A549 (cell line): Measurements from ENCODE around the gene PXDN. TPM values are rescaled to one million over a fixed set of nuclear protein-coding genes. Genes with fewer than 3 reads are reported as not detected.
"Not testable (repeated sequence)": the region's sequence is repeated elsewhere in the genome, so short reads cannot be mapped to it uniquely, and the experiment has no call there.

Experiments used
- ATAC-seq, 2 experiments: fragments of 200-7000 bp in 1 of 2; fragments of >200 bp in 1 of 2; cut with Nextera tagmentation in 1 of 2; cut with Tn5 transposase in 1 of 2; 3 replicates each; pipeline versions ENCODE4 v1.8.0 to v1.9.1; 2018 to 2020; ENCODE audit warnings: mild to moderate bottlenecking in 1 of 2, moderate library complexity in 1 of 2
- CTCF ChIA-PET: fragments of 300-600 bp; sonication (Branson Sonifier 250); formaldehyde crosslinking; extraction: SDS; loops from one replicate; lab custom pipeline; 2021; ENCODE audit warnings: antibody characterized with exemption, inconsistent platforms; lab: Yijun Ruan, JAX
- POLR2A ChIA-PET: fragments of 350-600 bp; formaldehyde crosslinking; extraction: SDS; loops from one replicate; lab custom pipeline; 2021; ENCODE audit warnings: antibody characterized with exemption, inconsistent platforms; lab: Yijun Ruan, JAX
- DNase-seq, 2 experiments: peaks; one replicate each; pipeline versions ENCODE4 v3.0.0 to v3.0.0-alpha.2; 2011 to 2016; ENCODE audit warnings: low read depth in 1 of 2, low spot score in 1 of 2
- FAIRE-seq: peaks from 2 replicates; lab custom pipeline; 2011; peaks lifted over from hg19 to GRCh38; lab: Jason Lieb, UNC
- H3K27ac ChIP-seq, 2 experiments: fragments of >200 bp; sonication (Bioruptor Twin); formaldehyde crosslinking; 3 replicates each; pipeline ENCODE4 v1.5.1; 2016 to 2017
- H3K4me1 ChIP-seq: fragments of >200 bp; sonication (Bioruptor Twin); formaldehyde crosslinking; 3 replicates; pipeline ENCODE4 v1.6.1; 2016
- H3K4me2 ChIP-seq: fragments of >200 bp; sonication (Bioruptor Twin); formaldehyde crosslinking; 3 replicates; pipeline ENCODE4 v1.6.1; 2016
- H3K4me3 ChIP-seq: fragments of >200 bp; sonication (Bioruptor Twin); formaldehyde crosslinking; 3 replicates; pipeline ENCODE4 v1.5.1; 2016
- H3K9me3 ChIP-seq: fragments of >200 bp; sonication (Bioruptor Twin); formaldehyde crosslinking; 3 replicates; pipeline ENCODE4 v1.6.1; 2016
- ATOH8 ChIP-seq: fragments of 250-450 bp; sonication (Bioruptor Pico); IDR thresholded peaks from 2 replicates; pipeline ENCODE4 v1.5.0; 2020; ENCODE audit warnings: low read depth, mild to moderate bottlenecking, moderate library complexity
- BHLHE40 ChIP-seq: IDR thresholded peaks from 2 replicates; pipeline ENCODE4 v1.6.1; 2012; ENCODE audit warnings: low read depth, low read length, inconsistent platforms
- CBX2 ChIP-seq: fragments of 200-600 bp; sonication (generic); IDR thresholded peaks from 2 replicates; pipeline ENCODE4 v1.6.1; 2016; ENCODE audit warnings: low read depth, mild to moderate bottlenecking, borderline replicate concordance
- CEBPB ChIP-seq, 2 experiments: fragments of >200 bp in 1 of 2; sonication (Bioruptor Twin) in 1 of 2; formaldehyde crosslinking in 1 of 2; IDR thresholded peaks; 2 replicates each; pipeline ENCODE4 v1.6.1; 2012 to 2016
- CTCF ChIP-seq: fragments of >200 bp; sonication (Bioruptor Twin); formaldehyde crosslinking; IDR thresholded peaks from 3 replicates; pipeline ENCODE4 v1.5.1; 2016
- EHF ChIP-seq: fragments of 250-450 bp; sonication (Bioruptor Pico); IDR thresholded peaks from 2 replicates; pipeline ENCODE4 v1.5.0; 2020; ENCODE audit warnings: mild to moderate bottlenecking
- EP300 ChIP-seq, 2 experiments: fragments of >200 bp; sonication (Bioruptor Twin); formaldehyde crosslinking; IDR thresholded peaks; 2 replicates in 1 of 2; 3 replicates in 1 of 2; pipeline ENCODE4 v1.6.1; 2016 to 2017
- ESRRA ChIP-seq: fragments of 150-350 bp; IDR thresholded peaks from 2 replicates; pipeline ENCODE4 v1.6.1; 2014; ENCODE audit warnings: mild to moderate bottlenecking, low read length, borderline replicate concordance
- FOSB ChIP-seq: fragments of 250-450 bp; sonication (Bioruptor Pico); IDR thresholded peaks from 2 replicates; pipeline ENCODE4 v1.5.0; 2020; ENCODE audit warnings: mild to moderate bottlenecking, moderate library complexity
- FOXS1 ChIP-seq: fragments of 250-450 bp; sonication (Bioruptor Pico); IDR thresholded peaks from 2 replicates; pipeline ENCODE4 v1.5.0; 2020; ENCODE audit warnings: mild to moderate bottlenecking, moderate library complexity
- GATA3 ChIP-seq: IDR thresholded peaks from 2 replicates; pipeline ENCODE4 v1.6.1; 2012; ENCODE audit warnings: borderline replicate concordance
- HOXA7 ChIP-seq: fragments of 250-450 bp; sonication (Bioruptor Pico); IDR thresholded peaks from 2 replicates; pipeline ENCODE4 v1.5.0; 2020; ENCODE audit warnings: mild to moderate bottlenecking, moderate library complexity
- JUNB ChIP-seq: fragments of >200 bp; sonication (Bioruptor Twin); formaldehyde crosslinking; IDR thresholded peaks from 2 replicates; pipeline ENCODE4 v1.6.1; 2016
- MAFK ChIP-seq: fragments of 450-650 bp; IDR thresholded peaks from 2 replicates; pipeline ENCODE4 v1.6.1; 2014; ENCODE audit not compliant: partially characterized antibody
- MAX ChIP-seq: IDR thresholded peaks from 2 replicates; pipeline ENCODE4 v1.6.1; 2012
- NPAS2 ChIP-seq: fragments of 250-450 bp; sonication (Bioruptor Pico); IDR thresholded peaks from 2 replicates; pipeline ENCODE4 v1.8.0; 2022; ENCODE audit warnings: mild to moderate bottlenecking, moderate library complexity, borderline replicate concordance
- POLR2A ChIP-seq: IDR thresholded peaks from 2 replicates; pipeline ENCODE4 v1.6.1; 2012; ENCODE audit warnings: mild to moderate bottlenecking, low read length
- RARB ChIP-seq: fragments of 250-450 bp; sonication (Bioruptor Pico); IDR thresholded peaks from 2 replicates; pipeline ENCODE4 v1.8.0; 2021; ENCODE audit warnings: mild to moderate bottlenecking, moderate library complexity
- RNF2 ChIP-seq: fragments of 200-600 bp; sonication (generic); IDR thresholded peaks from 2 replicates; pipeline ENCODE4 v1.6.1; 2016; ENCODE audit warnings: low read depth, mild to moderate bottlenecking, antibody characterized with exemption, moderate library complexity, borderline replicate concordance
- SREBF2 ChIP-seq: fragments of 450-650 bp; IDR thresholded peaks from 2 replicates; pipeline ENCODE4 v1.6.1; 2014; ENCODE audit warnings: mild to moderate bottlenecking, moderate library complexity
- TFCP2L1 ChIP-seq: fragments of 250-450 bp; sonication (Bioruptor Pico); IDR thresholded peaks from 2 replicates; pipeline ENCODE4 v1.5.0; 2021; ENCODE audit warnings: mild to moderate bottlenecking
- TP53 ChIP-seq: fragments of 250-450 bp; sonication (Bioruptor Pico); IDR thresholded peaks from 2 replicates; pipeline ENCODE4 v1.5.0; 2021; ENCODE audit warnings: mild to moderate bottlenecking, moderate library complexity
- ZC3H11A ChIP-seq: fragments of 450-650 bp; IDR thresholded peaks from 2 replicates; pipeline ENCODE4 v1.6.1; 2014; ENCODE audit warnings: antibody characterized with exemption, mild to moderate bottlenecking
- ZFP36 ChIP-seq: fragments of 450-650 bp; IDR thresholded peaks from 2 replicates; pipeline ENCODE4 v1.6.1; 2014; ENCODE audit warnings: borderline replicate concordance; ENCODE audit not compliant: partially characterized antibody
- WGBS: methylation state at CpG from one replicate; pipeline ENCODE4 v1.1.6; 2017; ENCODE audit errors: missing lambda C conversion rate; 5-methylcytosine and 5-hydroxymethylcytosine counted together
- polyA plus RNA-seq, 4 experiments: library from polyadenylated mRNA; depleted of rRNA in 3 of 4; stranded (reverse); fragments of >200 nt; fragmentation: RNase III in 1 of 4; extraction: RNeasy Plus Mini Kit Qiagen cat#74134 plus additional on column Dnase treatment in 1 of 4; gene quantifications; 2 replicates in 3 of 4; 3 replicates in 1 of 4; pipeline ENCODE4 v1.2.3, GENCODE V29; 2011 to 2017

Gene PXDN
- polyA plus RNA-seq, 2 of the 4 experiments (the other 2 are of a cell fraction) = 3.7 to 7.3 TPM

GRCh38 chr2:1701020-1701419 is 43.3 kb downstream of the PXDN start:
- ATAC-seq (no peak), DNase-seq (no peak), FAIRE-seq (no peak)
- Histone ChIP-seq H3K4me3 (no peak overlapping the region), H3K27ac (no peak overlapping the region), H3K4me1 (no peaks in the 10 kb centered on the region), H3K9me3 (peaks cover 3% of the 10 kb centered on the region; the same call in 1 of the 3 replicates), H3K4me2 (no peak overlapping the region)
- ChIA-PET CTCF (interaction anchor here (1.1 kb wide), 1 partner anchor 50 kb away, joined by 3 read pairs; no protein-coding TSS in a partner anchor), POLR2A (no interaction called here)
- TF ChIP-seq POLR2A (no peak), CTCF (no peak), GATA3 (no peak), EP300 (IDR thresholded peaks at IDR 0.05) (no peak), MAFK (no peak), ZC3H11A (no peak), ZFP36 (no peak), TFCP2L1 (no peak)
- 57% methylated on average over 9 of the region's 9 CpGs for WGBS

GRCh38 chr2:1700427-1700826 is 43.9 kb downstream of the PXDN start:
- H3K27ac ChIP-seq, POLR2A ChIA-PET, H3K4me3 ChIP-seq, ATAC-seq, FAIRE-seq, H3K4me1 ChIP-seq, H3K9me3 ChIP-seq, H3K4me2 ChIP-seq, DNase-seq: not testable (repeated sequence)
- CTCF ChIA-PET = interaction anchor here (0.6 to 1.1 kb wide), 2 partner anchors 9 to 83 kb away, joined by 3 read pairs; no protein-coding TSS in a partner anchor
- WGBS = 51% methylated on average over 10 of the region's 10 CpGs

GRCh38 chr2:1698188-1698945 is 45.9 kb downstream of the PXDN start:
- ChIA-PET CTCF (interaction anchor here (0.5 to 2.2 kb wide), 3 partner anchors 8 to 120 kb away, joined by 3 to 6 read pairs (median 5); no protein-coding TSS in a partner anchor), POLR2A (no interaction called here)
- ATAC-seq (no peak), DNase-seq (no peak)
- no peaks in the 10 kb centered on the region for H3K4me1 ChIP-seq
- no peak overlapping the region for H3K4me3 ChIP-seq
- 48% methylated on average over 10 of the region's 10 CpGs for WGBS
- TF ChIP-seq EHF (no peak), JUNB (no peak), CEBPB (IDR thresholded peaks at IDR 0.05) (no peak), RARB (CRISPR knock-in tag) (no peak), RNF2 (no peak), TP53 (CRISPR knock-in tag) (no peak), SREBF2 (no peak), CBX2 (no peak), CTCF (no peak), BHLHE40 (no peak), NPAS2 (CRISPR knock-in tag) (no peak), HOXA7 (CRISPR knock-in tag) (no peak), ATOH8 (no peak), FOSB (CRISPR knock-in tag) (no peak), MAX (no peak), ESRRA (no peak), FOXS1 (CRISPR knock-in tag) (no peak)
- TF ChIP-seq, all 56 proteins: peak for 0
- Histone ChIP-seq H3K4me2 (no peak overlapping the region), H3K27ac (no peak overlapping the region), H3K9me3 (peaks cover 3% of the 10 kb centered on the region; the same call in 1 of the 3 replicates)
- FAIRE-seq = no peak
